Stimulated activated CD4-positive, alpha-beta T cell treated with anti-CD3 and anti-CD28 coated beads, TNF-alpha, amount 100 ng/mL, for 1 hour (primary cell): ENCODE data around the gene MED27.

Experiments
- DNase-seq, 3 donors: peaks; one replicate each; pipeline ENCODE4 v3.0.0-alpha.2; 2020; ENCODE audit warnings: low read depth in 3 of 3, low spot score in 1 of 3

Gene MED27

GRCh38 chr9:131817073-131817472, 262.6 kb downstream of the MED27 start:
- DNase-seq = no peak

GRCh38 chr9:131815970-131816873, 263.4 kb downstream of the MED27 start:
- no peak for DNase-seq

GRCh38 chr9:131814707-131815106, 265.0 kb downstream of the MED27 start:
- no peak for DNase-seq

- no peak for DNase-seq
Measured at GRCh38 chr9:131813116-131813515, 266.6 kb downstream of the MED27 start.

- no peak for DNase-seq
Measured at GRCh38 chr9:131812116-131812790, 267.4 kb downstream of the MED27 start.

GRCh38 chr9:131811405-131811804, 268.3 kb downstream of the MED27 start:
- DNase-seq = no peak

- no peak for DNase-seq
Measured at GRCh38 chr9:131810351-131811170, 269.1 kb downstream of the MED27 start.
